ENCODE results near the gene REEP6. TPM values are rescaled to one million over a fixed set of nuclear protein-coding genes. Genes with fewer than 3 reads are reported as not detected.

REEP6 gene
- total RNA-seq, 1 donor from 2014 or later: 9.7 TPM

DNA sequence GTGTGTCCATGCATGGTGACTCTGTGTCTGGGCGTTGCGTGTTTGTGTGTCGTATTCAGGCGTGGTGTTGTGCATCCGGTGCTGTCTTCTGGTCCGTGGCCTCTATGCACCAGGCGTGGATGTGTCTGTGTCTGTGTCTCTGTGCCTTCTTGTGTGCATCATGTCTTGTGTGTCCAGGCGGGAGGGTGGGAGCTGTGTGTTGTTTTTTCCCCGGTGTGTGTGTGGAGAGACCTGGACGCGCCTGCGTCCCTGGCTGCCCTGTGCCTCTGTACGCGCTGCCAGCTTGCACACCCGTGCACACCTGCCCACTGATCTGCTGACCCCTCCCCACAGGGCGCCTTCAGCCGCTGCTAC is 34.0 kb downstream of the REEP6 start:
- Histone ChIP-seq H3K36me3 (ENCODE audit: control insufficient read depth, insufficient read depth, low read length) (no peaks in the 10 kb centered on the region), H3K4me3 (ENCODE audit: low read depth, low read length) (no peak overlapping the region), H3K27me3 (ENCODE audit: control insufficient read depth, insufficient read depth, low read length) (peaks cover 53% of the 10 kb centered on the region)
- no peak for DNase-seq (ENCODE audit: low read depth)
- TF ChIP-seq, protein P1, sequence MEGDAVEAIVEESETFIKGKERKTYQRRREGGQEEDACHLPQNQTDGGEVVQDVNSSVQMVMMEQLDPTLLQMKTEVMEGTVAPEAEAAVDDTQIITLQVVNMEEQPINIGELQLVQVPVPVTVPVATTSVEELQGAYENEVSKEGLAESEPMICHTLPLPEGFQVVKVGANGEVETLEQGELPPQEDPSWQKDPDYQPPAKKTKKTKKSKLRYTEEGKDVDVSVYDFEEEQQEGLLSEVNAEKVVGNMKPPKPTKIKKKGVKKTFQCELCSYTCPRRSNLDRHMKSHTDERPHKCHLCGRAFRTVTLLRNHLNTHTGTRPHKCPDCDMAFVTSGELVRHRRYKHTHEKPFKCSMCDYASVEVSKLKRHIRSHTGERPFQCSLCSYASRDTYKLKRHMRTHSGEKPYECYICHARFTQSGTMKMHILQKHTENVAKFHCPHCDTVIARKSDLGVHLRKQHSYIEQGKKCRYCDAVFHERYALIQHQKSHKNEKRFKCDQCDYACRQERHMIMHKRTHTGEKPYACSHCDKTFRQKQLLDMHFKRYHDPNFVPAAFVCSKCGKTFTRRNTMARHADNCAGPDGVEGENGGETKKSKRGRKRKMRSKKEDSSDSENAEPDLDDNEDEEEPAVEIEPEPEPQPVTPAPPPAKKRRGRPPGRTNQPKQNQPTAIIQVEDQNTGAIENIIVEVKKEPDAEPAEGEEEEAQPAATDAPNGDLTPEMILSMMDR (IDR thresholded peaks at IDR 0.05; ENCODE audit: insufficient read depth, low read length, poor library complexity, severe bottlenecking): no peak

DNA sequence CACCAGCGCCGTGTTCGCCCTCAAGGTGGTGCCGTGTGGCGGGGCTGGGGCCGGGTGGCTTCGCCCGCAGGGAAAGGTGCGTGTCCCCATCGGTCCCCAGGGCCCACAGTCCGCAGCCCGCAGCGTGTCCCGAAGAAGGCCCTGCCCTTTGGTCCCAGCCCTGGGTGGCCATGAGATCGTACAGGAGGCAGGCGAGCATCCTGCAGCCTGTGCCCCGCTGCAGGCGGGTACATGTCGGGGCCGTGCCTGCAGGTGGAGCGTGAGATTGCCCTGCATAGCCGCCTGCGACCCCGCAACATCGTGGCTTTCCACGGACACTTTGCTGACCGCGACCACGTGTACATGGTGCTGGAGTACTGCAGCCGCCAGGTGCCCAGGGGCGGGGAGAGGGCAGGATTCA is 34.4 kb downstream of the REEP6 start:
- H3K27me3 ChIP-seq (ENCODE audit: control insufficient read depth, insufficient read depth, low read length): peaks cover 52% of the 10 kb centered on the region

DNA sequence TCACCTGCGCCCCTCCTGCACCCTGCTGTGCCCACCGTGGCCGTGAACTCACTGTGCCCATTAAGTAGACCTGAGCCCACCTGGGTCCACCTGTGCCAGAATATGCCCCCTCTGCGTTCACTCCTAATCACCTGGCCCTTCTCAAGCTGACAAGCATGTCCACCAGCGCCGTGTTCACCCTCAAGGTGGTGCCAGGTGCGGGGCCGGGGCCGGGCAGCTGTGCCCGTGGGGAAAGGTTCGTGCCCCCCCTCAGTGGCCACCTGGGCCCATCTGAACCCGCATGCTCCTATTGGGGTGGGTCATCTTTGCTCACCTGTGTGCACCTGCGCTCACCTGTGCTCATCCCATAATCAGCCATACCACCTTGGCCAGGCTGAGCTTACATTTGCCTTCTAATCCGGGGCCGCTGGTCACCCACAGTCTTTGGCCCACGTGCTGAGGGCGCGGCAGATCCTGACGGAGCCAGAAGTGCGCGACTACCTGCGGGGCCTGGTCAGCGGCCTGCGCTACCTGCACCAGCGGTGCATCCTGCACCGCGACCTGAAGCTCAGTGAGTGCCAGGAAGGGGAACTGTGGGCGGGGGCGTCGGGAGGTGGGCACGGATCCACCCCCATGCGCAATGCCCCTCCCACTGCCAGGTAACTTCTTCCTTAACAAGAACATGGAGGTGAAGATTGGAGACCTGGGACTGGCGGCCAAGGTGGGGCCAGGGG is 35.2 kb downstream of the REEP6 start:
- Histone ChIP-seq H3K4me3 (ENCODE audit: low read depth, low read length) (no peak overlapping the region), H3K36me3 (ENCODE audit: control insufficient read depth, insufficient read depth, low read length) (no peaks in the 10 kb centered on the region), H3K27me3 (ENCODE audit: control insufficient read depth, insufficient read depth, low read length) (peaks cover 51% of the 10 kb centered on the region)
- no peak for DNase-seq (ENCODE audit: low read depth)
- TF ChIP-seq, protein P1 (IDR thresholded peaks at IDR 0.05; ENCODE audit: insufficient read depth, low read length, poor library complexity, severe bottlenecking): no peak

More for the DNA sequence above, 34.4 kb downstream of the REEP6 start:
- no peak for DNase-seq (ENCODE audit: low read depth)
- Histone ChIP-seq H3K36me3 (ENCODE audit: control insufficient read depth, insufficient read depth, low read length) (no peaks in the 10 kb centered on the region), H3K4me3 (ENCODE audit: low read depth, low read length) (no peak overlapping the region)
- TF ChIP-seq, protein P1 (IDR thresholded peaks at IDR 0.05; ENCODE audit: insufficient read depth, low read length, poor library complexity, severe bottlenecking): no peak

DNA sequence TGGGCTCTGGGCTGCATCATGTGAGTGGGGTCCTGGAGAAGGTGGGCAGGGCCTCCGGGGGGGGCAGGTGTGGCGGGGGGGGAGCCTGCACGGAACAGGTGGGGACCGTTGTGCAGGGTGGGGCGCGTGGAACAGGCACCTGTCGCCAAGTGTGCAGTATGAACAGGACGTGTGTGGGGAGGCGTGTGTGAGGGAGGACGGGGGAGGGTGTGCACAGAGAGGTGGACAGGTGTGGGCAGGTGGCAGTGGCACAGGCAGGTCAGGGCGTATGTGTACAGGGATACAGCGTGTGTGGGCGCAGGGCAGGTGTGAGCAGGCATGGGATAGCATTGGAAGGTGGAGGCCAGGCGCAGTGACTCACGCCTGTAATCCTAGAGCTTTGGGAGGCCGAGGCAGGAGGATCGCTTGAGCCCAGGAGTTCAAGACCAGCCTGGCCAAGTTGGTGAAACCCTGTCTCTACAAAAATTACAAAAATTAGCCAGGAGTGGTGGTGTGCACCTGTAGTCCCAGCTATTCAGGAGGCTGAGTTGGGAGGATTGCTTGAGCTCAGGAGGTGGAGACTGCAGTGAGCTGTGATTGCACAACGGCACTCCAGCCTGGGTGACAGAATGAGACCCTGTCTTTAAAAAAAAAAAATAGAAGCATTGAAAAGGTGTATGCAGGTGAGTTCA is 36.1 kb downstream of the REEP6 start:
- peaks cover 46% of the 10 kb centered on the region for H3K27me3 ChIP-seq (ENCODE audit: control insufficient read depth, insufficient read depth, low read length)
- DNase-seq (ENCODE audit: low read depth): no peak
- TF ChIP-seq, protein P1 (IDR thresholded peaks at IDR 0.05; ENCODE audit: insufficient read depth, low read length, poor library complexity, severe bottlenecking): no peak

DNA sequence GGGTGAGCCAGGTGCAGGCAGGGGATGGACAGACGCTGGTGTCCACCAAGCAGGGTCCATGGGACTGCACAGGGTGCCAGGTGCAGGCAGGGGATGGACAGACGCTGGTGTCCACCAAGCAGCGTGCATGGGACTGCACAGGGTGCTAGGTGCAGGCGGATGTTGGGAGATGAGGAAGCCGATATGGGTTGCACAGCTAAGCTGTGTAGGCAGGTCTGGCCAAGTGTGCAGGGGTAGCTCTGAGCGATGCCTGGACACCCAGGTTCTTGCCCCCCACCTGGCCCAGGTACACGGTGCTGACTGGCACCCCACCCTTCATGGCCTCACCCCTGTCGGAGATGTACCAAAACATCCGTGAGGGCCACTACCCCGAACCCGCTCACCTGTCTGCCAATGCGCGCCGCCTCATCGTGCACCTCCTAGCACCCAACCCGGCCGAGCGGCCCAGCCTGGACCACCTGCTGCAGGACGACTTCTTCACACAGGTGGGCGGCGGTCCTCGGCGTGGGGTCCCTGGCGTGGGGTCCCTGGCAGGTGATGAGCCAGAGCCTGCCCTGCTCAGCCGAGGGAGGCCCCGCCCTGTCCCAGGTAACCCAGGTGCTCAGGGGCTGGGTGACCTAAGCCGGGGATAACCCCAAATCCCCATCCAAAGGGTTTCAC is 36.8 kb downstream of the REEP6 start:
- no peak overlapping the region for H3K4me3 ChIP-seq (ENCODE audit: low read depth, low read length)
- H3K36me3 ChIP-seq (ENCODE audit: control insufficient read depth, insufficient read depth, low read length): no peaks in the 10 kb centered on the region
- peaks cover 41% of the 10 kb centered on the region for H3K27me3 ChIP-seq (ENCODE audit: control insufficient read depth, insufficient read depth, low read length)
- TF ChIP-seq, protein P1 (IDR thresholded peaks at IDR 0.05; ENCODE audit: insufficient read depth, low read length, poor library complexity, severe bottlenecking): no peak
- no peak for DNase-seq (ENCODE audit: low read depth)

More for the DNA sequence above, 36.1 kb downstream of the REEP6 start:
- no peaks in the 10 kb centered on the region for H3K36me3 ChIP-seq (ENCODE audit: control insufficient read depth, insufficient read depth, low read length)
- no peak overlapping the region for H3K4me3 ChIP-seq (ENCODE audit: low read depth, low read length)
